HepG2 (cell line): ENCODE results near the gene IVD. TPM values are rescaled to one million over a fixed set of nuclear protein-coding genes. Genes with fewer than 3 reads are reported as not detected.

Experiments used
- BCL3 ChIP-seq: sonication (generic); formaldehyde crosslinking; IDR thresholded peaks from 2 replicates; pipeline ENCODE4 v1.5.1; 2020; ENCODE audit warnings: mild to moderate bottlenecking, missing genetic modification reagents, moderate library complexity
- DPF2 ChIP-seq: sonication (generic); formaldehyde crosslinking; IDR thresholded peaks from 2 replicates; pipeline ENCODE4 v1.4.0; 2020; ENCODE audit warnings: mild to moderate bottlenecking, low read depth, missing genetic modification reagents, borderline replicate concordance
- HNRNPK ChIP-seq: fragments of 200-400 bp; formaldehyde crosslinking; IDR thresholded peaks from 2 replicates; pipeline ENCODE4 v1.6.1; 2018; ENCODE audit warnings: low read length, low read depth, moderate library complexity, mild to moderate bottlenecking; ENCODE audit not compliant: poor library complexity, severe bottlenecking
- HNRNPL ChIP-seq: fragments of 200-400 bp; formaldehyde crosslinking; IDR thresholded peaks from 2 replicates; pipeline ENCODE4 v1.6.1; 2017; ENCODE audit warnings: mild to moderate bottlenecking, low read depth, low read length
- HOXA5 ChIP-seq: sonication (generic); formaldehyde crosslinking; IDR thresholded peaks from 2 replicates; pipeline ENCODE4 v1.4.0; 2020; ENCODE audit warnings: missing genetic modification reagents
- KLF12 ChIP-seq: sonication (generic); formaldehyde crosslinking; IDR thresholded peaks from 2 replicates; pipeline ENCODE4 v1.4.0; 2020; ENCODE audit warnings: missing genetic modification reagents, borderline replicate concordance
- MXD3 ChIP-seq: IDR thresholded peaks from 2 replicates; pipeline ENCODE4 v1.6.1; 2016; ENCODE audit warnings: mild to moderate bottlenecking, missing biosample characterization, missing genetic modification reagents
- NFIC ChIP-seq: IDR thresholded peaks from 2 replicates; pipeline ENCODE4 v1.6.1; 2012; ENCODE audit warnings: mild to moderate bottlenecking, low read length, inconsistent platforms
- NR2F1 ChIP-seq, 2 experiments: fragments of 450-650 bp in 1 of 2; formaldehyde crosslinking in 1 of 2; IDR thresholded peaks; 2 replicates each; pipeline versions ENCODE4 v1.5.0 to v1.6.1; 2016 to 2020; ENCODE audit warnings: mild to moderate bottlenecking in 1 of 2, missing compliant biosample characterization in 1 of 2, missing genetic modification reagents in 1 of 2, moderate library complexity in 1 of 2
- RCOR2 ChIP-seq: IDR thresholded peaks from 2 replicates; pipeline ENCODE4 v1.6.1; 2016; ENCODE audit warnings: missing biosample characterization, missing genetic modification reagents
- SP4 ChIP-seq: sonication (generic); formaldehyde crosslinking; IDR thresholded peaks from 2 replicates; pipeline ENCODE4 v1.8.1; 2023; ENCODE audit warnings: mild to moderate bottlenecking, missing genetic modification reagents
- THAP11 ChIP-seq: IDR thresholded peaks from 2 replicates; pipeline ENCODE4 v1.6.1; 2016; ENCODE audit warnings: missing biosample characterization, missing genetic modification reagents
- THYN1 ChIP-seq: sonication (generic); formaldehyde crosslinking; IDR thresholded peaks from 2 replicates; pipeline ENCODE4 v1.8.1; 2023; ENCODE audit warnings: low read depth, mild to moderate bottlenecking, moderate library complexity, missing genetic modification reagents, borderline replicate concordance
- TMF1 ChIP-seq: sonication (generic); formaldehyde crosslinking; IDR thresholded peaks from 2 replicates; pipeline ENCODE4 v1.8.1; 2022; ENCODE audit warnings: low read depth, missing genetic modification reagents
- ZBTB25 ChIP-seq: IDR thresholded peaks from 2 replicates; pipeline ENCODE4 v1.6.1; 2018; ENCODE audit warnings: missing genetic modification reagents
- ZBTB42 ChIP-seq: sonication (generic); formaldehyde crosslinking; IDR thresholded peaks from 2 replicates; pipeline ENCODE4 v1.5.0; 2020; ENCODE audit warnings: mild to moderate bottlenecking, missing genetic modification reagents
- ZNF367 ChIP-seq: sonication (generic); formaldehyde crosslinking; IDR thresholded peaks from 2 replicates; pipeline ENCODE4 v1.4.0; 2020; ENCODE audit warnings: missing genetic modification reagents, borderline replicate concordance
- ZNF556 ChIP-seq: sonication (generic); formaldehyde crosslinking; IDR thresholded peaks from 2 replicates; pipeline ENCODE4 v1.4.0; 2020; ENCODE audit warnings: mild to moderate bottlenecking, missing genetic modification reagents, borderline replicate concordance
- ZNF737 ChIP-seq: sonication (generic); formaldehyde crosslinking; IDR thresholded peaks from 2 replicates; pipeline ENCODE4 v1.5.0; 2020; ENCODE audit warnings: missing genetic modification reagents, mild to moderate bottlenecking, borderline replicate concordance
- ZNF749 ChIP-seq: sonication (generic); formaldehyde crosslinking; IDR thresholded peaks from 2 replicates; pipeline ENCODE4 v1.8.0; 2022; ENCODE audit warnings: mild to moderate bottlenecking, missing genetic modification reagents, moderate library complexity, borderline replicate concordance
- ZNF788 ChIP-seq: sonication (generic); formaldehyde crosslinking; IDR thresholded peaks from 2 replicates; pipeline ENCODE4 v1.5.0; 2020; ENCODE audit warnings: mild to moderate bottlenecking, missing genetic modification reagents, borderline replicate concordance
- polyA plus RNA-seq, 8 experiments: library from polyadenylated mRNA; depleted of rRNA in 3 of 8; stranded (reverse) in 7 of 8; unstranded in 1 of 8; fragments of >200 nt; fragmentation: Illumina TruSeq in 4 of 8; extraction: Trizol in 4 of 8; gene quantifications; 2 replicates each; pipeline versions ENCODE4 v1.2.1 to v1.2.3, GENCODE V29; 2011 to 2016; ENCODE audit warnings: low read depth in 4 of 8, missing spikeins in 1 of 8, mixed read lengths in 1 of 8; ENCODE audit not compliant: insufficient read depth in 1 of 8
- total RNA-seq, 5 experiments: library from RNA; depleted of rRNA; stranded (reverse); fragments of >200 nt; fragmentation: Illumina TruSeq; extraction: Trizol; gene quantifications; 2 replicates each; pipeline ENCODE4 v1.2.3, GENCODE V29; 2016; ENCODE audit warnings: low read depth in 1 of 5
- TF ChIP-seq, protein P1 (sequence below): sonication (generic); formaldehyde crosslinking; IDR thresholded peaks from 2 replicates; pipeline ENCODE4 v1.5.0; 2020; ENCODE audit warnings: missing genetic modification reagents, mild to moderate bottlenecking, borderline replicate concordance
- TF ChIP-seq, protein P2 (sequence below): sonication (generic); formaldehyde crosslinking; IDR thresholded peaks from 2 replicates; pipeline ENCODE4 v1.4.0; 2020; ENCODE audit warnings: missing genetic modification reagents, borderline replicate concordance

Gene IVD
- total and polyA plus RNA-seq, 2 of the 13 experiments (the other 11 are each of a cell fraction or from before 2014, with no cell fraction given), result 48.0 to 53.9 TPM

- TF ChIP-seq ZBTB42 (no peak), ZNF737 (CRISPR knock-in tag) (no peak), HOXA5 (CRISPR knock-in tag) (no peak), HNRNPL (no peak), NFIC (no peak), ZNF788 (no peak), THYN1 (CRISPR knock-in tag) (no peak), ZBTB25 (CRISPR knock-in tag) (peak; percentile 30; the same call in 1 of the 2 replicates), KLF12 (peak; percentile 40; the same call in 1 of the 2 replicates), MXD3 (CRISPR knock-in tag) (0 out of 2 replicates have a peak, but pooled peaks have one; percentile 56), DPF2 (no peak), HNRNPK (no peak), ZNF367 (CRISPR knock-in tag) (no peak), NR2F1 (CRISPR knock-in tag; IDR thresholded peaks at IDR 0.05) (no peak), RCOR2 (CRISPR knock-in tag) (no peak), BCL3 (no peak), THAP11 (no peak), SP4 (CRISPR knock-in tag) (peak; percentile 44; the same call in 1 of the 2 replicates), ZNF556 (CRISPR knock-in tag) (no peak), TMF1 (CRISPR knock-in tag) (no peak; the same call in 1 of the 2 replicates), ZNF749 (CRISPR knock-in tag) (no peak)
- TF ChIP-seq, protein P1, sequence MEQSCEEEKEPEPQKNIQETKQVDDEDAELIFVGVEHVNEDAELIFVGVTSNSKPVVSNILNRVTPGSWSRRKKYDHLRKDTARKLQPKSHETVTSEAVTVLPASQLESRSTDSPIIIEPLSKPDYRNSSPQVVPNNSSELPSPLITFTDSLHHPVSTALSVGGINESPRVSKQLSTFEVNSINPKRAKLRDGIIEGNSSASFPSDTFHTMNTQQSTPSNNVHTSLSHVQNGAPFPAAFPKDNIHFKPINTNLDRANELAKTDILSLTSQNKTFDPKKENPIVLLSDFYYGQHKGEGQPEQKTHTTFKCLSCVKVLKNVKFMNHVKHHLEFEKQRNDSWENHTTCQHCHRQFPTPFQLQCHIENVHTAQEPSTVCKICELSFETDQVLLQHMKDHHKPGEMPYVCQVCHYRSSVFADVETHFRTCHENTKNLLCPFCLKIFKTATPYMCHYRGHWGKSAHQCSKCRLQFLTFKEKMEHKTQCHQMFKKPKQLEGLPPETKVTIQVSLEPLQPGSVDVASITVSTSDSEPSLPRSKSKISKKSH, result no peak
- TF ChIP-seq, protein P2, sequence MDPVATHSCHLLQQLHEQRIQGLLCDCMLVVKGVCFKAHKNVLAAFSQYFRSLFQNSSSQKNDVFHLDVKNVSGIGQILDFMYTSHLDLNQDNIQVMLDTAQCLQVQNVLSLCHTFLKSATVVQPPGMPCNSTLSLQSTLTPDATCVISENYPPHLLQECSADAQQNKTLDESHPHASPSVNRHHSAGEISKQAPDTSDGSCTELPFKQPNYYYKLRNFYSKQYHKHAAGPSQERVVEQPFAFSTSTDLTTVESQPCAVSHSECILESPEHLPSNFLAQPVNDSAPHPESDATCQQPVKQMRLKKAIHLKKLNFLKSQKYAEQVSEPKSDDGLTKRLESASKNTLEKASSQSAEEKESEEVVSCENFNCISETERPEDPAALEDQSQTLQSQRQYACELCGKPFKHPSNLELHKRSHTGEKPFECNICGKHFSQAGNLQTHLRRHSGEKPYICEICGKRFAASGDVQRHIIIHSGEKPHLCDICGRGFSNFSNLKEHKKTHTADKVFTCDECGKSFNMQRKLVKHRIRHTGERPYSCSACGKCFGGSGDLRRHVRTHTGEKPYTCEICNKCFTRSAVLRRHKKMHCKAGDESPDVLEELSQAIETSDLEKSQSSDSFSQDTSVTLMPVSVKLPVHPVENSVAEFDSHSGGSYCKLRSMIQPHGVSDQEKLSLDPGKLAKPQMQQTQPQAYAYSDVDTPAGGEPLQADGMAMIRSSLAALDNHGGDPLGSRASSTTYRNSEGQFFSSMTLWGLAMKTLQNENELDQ (CRISPR knock-in tag), result no peak
Measured at GRCh38 chr15:40357723-40358470, 47.7 kb upstream of the IVD start, which contains the start of gene DISP2 (continued).
